HG02970 (cell line): ENCODE results near the gene C3.
"Not testable (repeated sequence)": the region's sequence is repeated elsewhere in the genome, so short reads cannot be mapped to it uniquely, and the experiment has no call there.

Source experiments
- ATAC-seq: cut with Tn5 transposase; IDR thresholded peaks from one replicate; pipeline ENCODE4 v1.9.1; 2021; ENCODE audit warnings: mild to moderate bottlenecking, moderate library complexity, moderate number of reproducible peaks; ENCODE audit not compliant: unreplicated experiment, low FRiP score

Gene C3

GRCh38 chr19:6714749-6715555 lies 5.5 kb downstream of the C3 start:
- no peak for ATAC-seq

GRCh38 chr19:6713773-6714692 lies 6.4 kb downstream of the C3 start:
- no peak for ATAC-seq

GRCh38 chr19:6712692-6713670 lies 7.5 kb downstream of the C3 start:
- ATAC-seq, result no peak

- no peak for ATAC-seq
Measured at GRCh38 chr19:6712231-6712630, 8.2 kb downstream of the C3 start.

GRCh38 chr19:6711605-6712004 lies 8.8 kb downstream of the C3 start:
- ATAC-seq, result no peak

- no peak for ATAC-seq
Measured at GRCh38 chr19:6711078-6711361, 9.4 kb downstream of the C3 start.

- no peak for ATAC-seq
Measured at GRCh38 chr19:6710273-6711077, 10.0 kb downstream of the C3 start.

GRCh38 chr19:6709549-6709948 lies 10.9 kb downstream of the C3 start:
- no peak for ATAC-seq

- ATAC-seq, result not testable (repeated sequence)
Measured at GRCh38 chr19:6708913-6709312, 11.5 kb downstream of the C3 start.

GRCh38 chr19:6708346-6708745 lies 12.1 kb downstream of the C3 start:
- no peak for ATAC-seq

GRCh38 chr19:6707658-6708018 lies 12.8 kb downstream of the C3 start:
- no peak for ATAC-seq

GRCh38 chr19:6707011-6707657 lies 13.3 kb downstream of the C3 start:
- ATAC-seq, result no peak

- ATAC-seq, result no peak
Measured at GRCh38 chr19:6706633-6706958, 13.9 kb downstream of the C3 start.

- no peak for ATAC-seq
Measured at GRCh38 chr19:6705931-6706632, 14.4 kb downstream of the C3 start.

- no peak for ATAC-seq
Measured at GRCh38 chr19:6700586-6701316, 19.7 kb downstream of the C3 start.

- no peak for ATAC-seq
Measured at GRCh38 chr19:6699935-6700334, 20.5 kb downstream of the C3 start.

GRCh38 chr19:6697291-6697690 lies 23.2 kb downstream of the C3 start:
- ATAC-seq, result no peak

- ATAC-seq, result no peak
Measured at GRCh38 chr19:6696239-6696820, 24.1 kb downstream of the C3 start.
